ENCODE measurements around the gene SLC4A5.
"Not testable (repeated sequence)": the region's sequence is repeated elsewhere in the genome, so short reads cannot be mapped to it uniquely, and the experiment has no call there.

The SLC4A5 gene

DNA sequence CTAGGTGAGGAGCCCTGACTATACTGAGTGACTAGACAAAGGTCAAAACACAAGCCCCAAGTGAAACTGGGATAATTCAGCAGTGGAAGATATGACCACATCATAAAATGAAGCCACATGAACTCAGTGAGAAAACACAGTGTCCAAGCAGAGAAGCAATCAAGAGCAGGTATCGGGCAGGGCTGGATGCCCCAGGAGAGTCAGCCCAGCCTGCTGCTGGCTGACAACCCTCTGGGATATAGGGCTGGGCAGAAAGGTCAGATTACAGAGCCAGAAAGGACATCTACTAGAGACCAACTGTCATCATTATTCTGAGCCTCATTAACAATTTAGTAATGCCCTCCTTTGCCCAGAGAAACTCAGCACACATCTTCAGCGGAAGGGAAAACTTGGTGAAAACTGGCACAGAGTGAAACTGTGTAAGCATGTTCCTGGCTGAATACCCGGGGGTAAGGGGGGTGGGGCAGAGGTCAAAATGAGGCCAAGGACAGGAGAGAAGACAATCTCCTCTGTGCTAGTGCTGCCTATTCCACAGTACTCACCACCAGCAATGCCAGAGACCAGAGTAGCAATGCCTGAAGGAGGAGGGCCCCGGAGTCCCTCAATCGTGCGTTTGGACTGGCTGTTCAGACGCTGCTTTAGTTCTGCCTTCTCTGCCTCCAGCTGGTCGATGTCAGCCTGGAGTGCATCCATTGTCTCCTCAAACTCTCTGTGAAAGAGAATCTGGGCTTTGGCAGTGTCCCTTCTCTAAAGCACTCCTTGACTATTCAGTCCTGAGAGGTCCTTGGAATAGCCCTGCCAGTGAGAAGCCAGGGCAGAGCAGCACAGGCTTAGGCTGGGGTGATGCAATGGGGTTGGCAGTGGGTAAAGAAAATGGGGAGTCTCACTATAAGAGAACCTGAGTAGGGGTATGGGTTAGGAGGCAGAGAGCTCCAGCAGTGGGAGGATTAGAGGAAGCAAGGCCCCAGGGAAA lies 21.6 kb upstream of the SLC4A5 start:
- no peak for DNase-seq

DNA sequence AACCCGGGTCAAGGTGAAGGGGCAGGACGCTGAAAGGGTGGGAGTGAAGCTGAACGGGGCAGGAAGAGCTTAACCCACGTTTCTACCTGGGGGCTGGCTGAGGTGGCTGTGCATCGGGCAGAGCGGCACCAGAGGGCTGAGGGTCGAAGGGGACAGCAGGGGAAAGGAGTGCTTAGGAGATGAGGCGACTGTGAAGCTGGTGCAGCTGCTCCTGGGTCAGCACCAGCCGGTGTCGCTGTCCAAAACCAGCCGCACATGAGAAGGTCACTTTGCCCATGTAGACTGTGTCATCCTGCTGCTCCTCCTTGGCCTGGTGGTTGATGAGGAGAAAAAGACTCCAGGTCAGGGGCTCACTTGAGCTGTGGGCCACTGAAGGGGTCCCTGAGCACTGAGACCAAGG lies 18.1 kb upstream of the SLC4A5 start:
- no peak for DNase-seq

DNA sequence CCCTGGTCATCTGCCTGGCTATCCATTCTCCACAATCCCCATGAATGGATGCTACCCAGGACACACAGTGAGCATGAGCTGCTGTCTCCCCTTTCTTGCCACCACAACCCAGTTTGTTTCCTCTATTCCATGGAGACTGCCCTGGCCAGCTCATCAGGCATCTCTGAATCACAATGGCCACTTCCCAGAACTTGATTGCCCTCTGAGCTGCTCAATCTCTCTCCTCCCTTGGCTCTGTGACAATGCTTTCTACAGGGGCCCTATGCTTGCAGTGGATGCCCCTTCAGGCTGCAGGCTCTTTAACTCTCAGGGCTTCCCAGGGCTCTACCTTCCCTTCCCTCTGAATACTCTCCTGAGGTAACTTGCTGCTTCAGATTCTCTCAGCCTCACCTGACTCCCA lies 14.4 kb upstream of the SLC4A5 start:
- DNase-seq: no peak

DNA sequence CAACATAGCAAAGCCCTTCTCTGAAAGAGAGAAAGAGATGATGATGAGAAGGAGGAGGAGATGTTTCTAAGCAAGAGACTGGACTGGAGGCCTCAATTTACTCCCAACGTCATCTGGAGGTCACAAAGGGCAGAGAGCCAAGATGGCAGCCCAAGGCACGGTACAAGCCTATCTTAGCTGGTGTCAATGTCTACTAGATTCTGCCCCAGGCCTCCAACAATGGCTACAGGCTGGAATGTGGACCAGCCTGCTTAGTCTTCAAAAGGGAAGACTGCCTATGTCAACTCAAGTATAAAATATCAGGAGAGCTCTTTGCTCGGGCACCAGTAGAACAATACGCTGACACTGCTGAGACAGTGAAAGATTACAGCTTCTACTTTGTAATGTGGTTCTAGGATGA lies 6.7 kb upstream of the SLC4A5 start:
- DNase-seq: no peak

DNA sequence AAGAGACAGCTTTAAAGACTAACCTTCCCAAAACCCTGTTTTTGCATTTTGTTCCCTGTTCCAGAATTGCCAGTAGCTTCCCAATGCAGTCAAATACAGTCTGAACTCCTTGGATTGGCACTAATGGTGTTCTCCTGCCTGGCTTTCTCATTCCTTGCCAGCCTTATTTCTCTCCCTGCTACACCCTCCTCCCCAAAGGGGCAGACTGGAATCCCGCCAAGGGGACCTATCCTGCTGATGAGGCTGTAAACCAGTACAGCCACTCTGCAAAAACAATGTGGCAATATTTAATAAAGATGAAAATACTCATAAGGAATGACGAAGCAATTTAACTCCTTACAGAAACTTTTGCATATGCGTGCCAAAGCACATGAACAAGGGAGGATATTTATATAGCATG lies 4.5 kb upstream of the SLC4A5 start:
- DNase-seq: no peak

DNA sequence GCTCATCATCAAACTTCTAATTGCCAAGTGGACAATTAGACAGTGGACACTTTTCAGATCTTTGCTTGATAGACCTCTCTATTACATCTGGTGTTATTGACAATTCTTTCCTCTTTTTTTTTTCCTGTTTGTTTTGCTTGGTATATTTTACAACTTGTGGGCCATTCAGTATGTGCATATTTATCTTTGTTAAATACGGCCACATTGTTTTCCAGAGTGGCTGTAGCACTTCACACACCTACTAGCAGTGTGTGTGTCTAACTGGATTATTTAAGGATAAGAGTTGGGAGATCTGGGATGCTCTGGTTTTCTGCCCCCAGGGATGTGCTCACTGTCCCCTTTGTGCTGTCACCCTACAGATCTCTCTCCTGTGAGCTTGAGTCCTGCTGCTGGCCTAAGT lies 4.1 kb upstream of the SLC4A5 start:
- DNase-seq: no peak

DNA sequence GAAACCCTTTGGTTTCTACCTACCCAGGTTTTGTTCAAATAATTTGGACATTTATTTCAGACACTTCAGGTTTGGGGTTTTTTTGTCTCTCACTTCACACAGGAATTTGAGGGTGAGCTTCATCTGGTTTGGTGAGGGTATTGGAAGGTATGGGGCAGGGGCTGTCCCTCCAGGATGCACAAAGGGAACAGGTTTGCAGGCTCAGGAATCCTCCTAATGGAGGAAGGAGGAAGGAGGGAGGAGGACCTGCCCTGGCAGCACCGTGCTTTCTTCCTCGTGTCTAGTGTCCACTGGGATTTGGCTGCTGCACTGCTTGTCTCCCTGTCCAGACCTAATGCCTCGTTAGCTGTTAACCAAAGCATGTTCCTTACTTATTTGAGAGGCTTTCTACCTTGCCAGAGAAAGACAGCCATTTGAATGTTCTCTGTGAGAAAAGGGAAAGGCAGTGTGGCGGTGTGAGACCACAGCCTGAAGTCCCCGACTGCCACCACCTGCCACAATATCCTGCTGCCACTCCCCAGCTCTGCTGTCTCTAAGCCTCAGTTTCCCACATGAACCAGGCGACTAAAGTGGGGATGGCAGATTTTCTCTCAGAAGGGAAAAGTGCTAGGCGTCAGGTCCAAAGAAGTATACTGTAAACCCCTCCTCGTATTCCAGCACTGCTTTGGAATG lies 2.2 kb upstream of the SLC4A5 start:
- DNase-seq: no peak

DNA sequence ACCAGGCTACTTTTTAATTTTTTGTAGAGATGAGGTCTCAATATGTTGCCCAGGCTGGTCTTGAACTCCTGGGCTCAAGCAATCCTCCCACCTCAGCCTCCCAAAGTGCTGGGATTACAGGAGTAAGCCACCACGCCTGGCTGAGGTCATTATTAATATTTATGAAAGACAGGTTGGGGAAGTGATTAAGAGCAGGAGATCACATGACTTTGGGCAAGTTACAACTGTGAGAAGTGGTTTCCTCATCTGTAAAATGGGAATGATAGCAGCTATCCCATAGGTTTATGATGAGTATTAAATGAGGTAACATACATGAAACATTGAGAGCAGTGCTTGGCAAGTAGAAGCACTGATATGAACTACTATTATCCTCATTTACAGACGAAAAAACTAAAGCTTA lies 7.0 kb downstream of the SLC4A5 start:
- not testable (repeated sequence) for DNase-seq

DNA sequence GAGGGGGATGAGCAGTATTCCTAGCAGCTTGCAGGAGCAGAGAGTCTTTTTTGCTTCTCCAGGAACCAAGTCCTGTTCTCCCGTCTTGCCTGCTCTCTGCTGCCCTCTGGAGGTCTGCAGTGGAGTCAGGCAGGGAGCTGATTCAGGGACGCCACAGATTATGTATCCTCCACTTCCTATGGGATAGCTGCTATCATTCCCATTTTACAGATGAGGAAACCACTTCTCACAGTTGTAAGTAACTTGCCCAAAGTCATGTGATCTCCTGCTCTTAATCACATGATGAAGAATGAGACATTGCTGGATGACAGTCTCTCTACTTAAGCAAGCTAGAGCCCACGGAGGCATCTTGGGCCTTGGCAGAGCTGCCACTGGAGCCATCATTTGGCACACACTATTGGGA lies 8.3 kb downstream of the SLC4A5 start:
- peak; percentile 32 to 83 (median 63) for DNase-seq

DNA sequence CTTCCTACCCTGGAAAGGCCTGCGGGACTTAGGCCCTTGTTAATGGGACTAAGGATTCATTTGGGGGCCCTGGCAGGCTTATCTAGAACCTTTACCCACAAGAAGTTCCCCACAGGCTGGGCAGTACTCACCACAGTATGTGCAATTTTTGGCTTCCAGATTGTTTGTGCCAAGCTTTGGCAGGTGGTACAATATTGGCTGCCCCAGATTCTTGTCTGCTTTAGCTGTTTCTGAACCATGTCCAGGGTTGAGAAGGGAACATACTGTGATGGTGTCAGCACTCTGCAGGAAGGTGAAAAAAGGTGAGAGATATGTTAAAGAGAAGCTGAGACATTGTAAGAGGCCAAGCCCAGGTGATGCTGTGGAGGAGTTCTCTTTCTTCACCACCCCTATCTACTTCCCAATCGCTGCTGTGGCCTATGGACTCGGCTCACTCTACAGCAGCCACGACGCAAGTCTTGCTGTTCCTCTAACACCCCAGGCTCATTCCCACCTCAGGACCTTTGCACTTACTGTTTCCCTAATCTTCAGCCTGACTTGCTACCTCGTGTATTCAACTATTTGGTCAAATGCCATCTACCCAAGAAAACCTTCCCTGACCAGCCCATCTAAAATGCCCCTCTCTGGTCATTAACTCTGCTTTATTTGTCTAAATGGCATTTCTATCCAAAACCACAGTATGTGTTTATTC lies 9.2 kb downstream of the SLC4A5 start:
- DNase-seq: no peak

DNA sequence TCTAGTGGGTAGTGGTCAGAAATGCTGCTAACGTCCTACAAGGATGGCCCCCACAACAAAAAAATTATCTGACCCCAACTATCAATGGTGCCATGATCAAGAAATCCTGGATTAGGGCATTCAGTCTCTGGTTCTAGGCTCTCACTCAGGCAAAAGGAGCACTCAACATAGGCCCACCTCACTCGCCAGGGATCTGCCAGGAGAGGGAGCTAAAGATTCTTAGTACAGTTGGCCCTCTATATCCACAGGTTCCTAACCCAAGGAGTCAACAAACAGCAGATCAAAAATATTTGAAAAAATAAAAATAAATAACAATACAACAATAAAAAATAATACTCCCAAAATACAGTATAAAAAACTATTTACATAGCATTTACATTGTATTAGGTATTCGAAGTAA lies 10.0 kb downstream of the SLC4A5 start:
- peak in 2 of 6 experiments; percentile 0 to 2 for DNase-seq

DNA sequence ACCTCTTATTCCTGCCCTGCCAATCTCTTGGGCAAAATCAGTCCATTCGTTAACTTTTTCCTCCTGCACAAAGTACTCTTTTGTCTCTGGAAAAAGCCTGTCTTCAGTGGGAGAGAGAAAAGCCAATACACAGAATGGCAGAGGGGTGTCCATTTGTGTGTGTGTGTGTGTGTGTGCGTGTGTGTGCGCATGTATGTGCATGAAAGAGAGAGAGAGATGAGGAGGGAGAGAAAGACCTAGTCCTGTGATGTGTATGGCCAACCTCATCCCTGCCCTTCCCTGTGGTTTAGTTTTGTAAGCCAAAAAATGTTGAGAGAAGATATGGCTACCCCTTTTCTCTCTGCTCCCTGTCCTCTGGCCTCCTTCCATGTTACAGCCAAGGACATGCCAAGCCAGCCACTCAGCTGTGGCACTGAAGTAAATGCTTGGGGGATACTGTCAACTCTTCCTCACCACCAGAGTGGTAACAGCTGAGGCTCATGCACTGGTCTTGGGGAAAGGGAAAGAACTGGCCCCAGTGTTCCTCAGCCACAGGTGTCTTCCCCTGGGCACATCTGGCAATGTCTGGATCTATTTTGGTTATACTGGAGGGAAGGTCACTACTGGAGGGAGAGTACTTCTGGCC lies 10.6 kb downstream of the SLC4A5 start:
- DNase-seq: no peak

DNA sequence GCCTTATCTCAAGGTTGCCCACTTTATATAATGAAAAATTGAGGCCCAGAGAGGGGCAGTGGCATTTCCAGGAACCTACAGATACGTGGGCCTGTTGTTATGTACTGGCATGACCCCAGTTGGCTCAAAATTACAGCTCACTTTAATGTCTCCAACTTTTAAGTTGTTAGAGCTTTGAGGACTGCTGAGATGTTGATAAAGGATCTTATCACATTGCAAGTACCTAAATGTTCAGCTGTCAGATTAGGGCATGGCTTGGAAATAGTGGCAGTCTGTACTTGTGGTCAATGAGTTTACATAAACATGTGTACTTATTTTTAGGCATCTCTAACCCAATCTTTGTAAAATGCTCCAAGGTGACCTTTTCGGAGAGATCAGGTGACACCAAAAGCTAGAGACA lies 14.6 kb downstream of the SLC4A5 start:
- no peak for DNase-seq

DNA sequence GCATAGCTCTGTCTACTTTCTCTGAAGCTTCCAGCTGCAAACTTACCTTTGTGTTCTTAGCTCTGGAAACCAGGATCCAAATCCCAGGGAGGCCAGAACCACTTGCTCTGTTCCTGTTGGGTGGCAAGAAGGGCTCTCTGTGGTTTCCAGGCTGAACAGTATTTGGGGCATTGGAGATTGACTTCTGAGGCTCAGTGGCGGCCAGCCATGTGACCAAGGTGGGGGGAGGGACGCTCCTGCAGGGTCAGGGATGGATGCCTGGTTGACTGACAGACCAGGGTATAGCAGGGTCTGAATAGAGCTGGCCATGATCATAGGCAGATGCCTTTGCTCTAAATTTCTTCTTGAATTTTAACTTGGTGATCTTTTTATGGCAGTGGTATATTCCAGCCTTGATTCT lies 15.1 kb downstream of the SLC4A5 start:
- DNase-seq: no peak

DNA sequence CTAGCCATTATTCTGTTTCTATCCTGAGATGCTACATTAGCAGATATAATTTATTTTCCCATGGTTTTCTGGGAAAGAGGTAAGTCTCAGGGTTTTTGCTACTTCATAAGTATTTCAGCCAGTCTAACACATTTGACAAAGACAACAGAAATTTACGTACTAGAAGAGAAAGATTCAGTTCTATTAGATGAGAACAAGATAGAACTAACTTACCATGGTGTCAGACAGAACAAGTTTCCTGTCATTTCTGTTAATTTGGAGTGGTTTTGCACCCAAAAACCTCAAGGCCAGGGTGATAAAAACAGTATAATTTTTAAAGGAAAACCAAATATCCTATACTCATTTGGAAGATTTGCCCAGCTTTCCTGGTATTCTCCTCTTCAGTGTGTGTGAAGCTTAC lies 15.6 kb downstream of the SLC4A5 start:
- DNase-seq: no peak

DNA sequence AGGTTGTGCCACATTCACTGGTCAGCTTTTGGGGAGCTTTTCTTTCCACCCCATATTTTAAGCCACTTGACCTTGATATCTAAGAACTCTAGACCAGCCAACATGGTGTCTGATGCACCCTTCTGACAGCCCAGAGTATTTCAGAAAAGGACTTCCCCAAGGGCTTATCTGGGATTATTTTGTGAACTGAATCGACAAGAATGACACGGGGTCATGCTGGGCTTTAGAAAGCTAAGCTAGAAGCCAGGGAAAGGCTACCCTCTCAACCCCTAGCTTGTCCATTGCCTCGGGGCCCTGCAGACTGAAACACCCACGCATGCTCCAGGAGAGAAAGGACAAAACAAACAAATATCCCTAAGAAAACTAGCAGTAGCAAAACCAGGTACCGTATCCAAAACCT lies 16.0 kb downstream of the SLC4A5 start:
- no peak for DNase-seq

DNA sequence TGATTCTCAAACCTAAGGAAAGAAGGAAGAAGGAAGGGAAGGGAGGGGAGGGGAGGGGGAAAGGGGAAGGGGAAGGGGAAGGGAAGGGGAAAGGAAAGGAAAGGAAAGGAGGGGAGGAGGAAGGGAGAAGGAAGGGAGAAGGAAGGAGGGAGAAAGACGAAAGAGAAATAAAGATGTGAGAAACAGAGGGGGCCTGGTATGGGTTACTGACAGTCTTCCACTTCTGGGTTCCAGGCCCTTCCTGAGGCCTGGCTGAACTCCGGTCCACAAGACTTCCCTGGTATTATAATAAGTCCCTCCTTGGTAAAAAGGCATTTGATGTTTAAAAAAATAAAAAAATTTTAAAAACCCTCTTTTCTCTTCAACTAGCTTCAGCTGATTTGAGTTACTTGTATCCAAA lies 17.4 kb downstream of the SLC4A5 start:
- DNase-seq: no peak

DNA sequence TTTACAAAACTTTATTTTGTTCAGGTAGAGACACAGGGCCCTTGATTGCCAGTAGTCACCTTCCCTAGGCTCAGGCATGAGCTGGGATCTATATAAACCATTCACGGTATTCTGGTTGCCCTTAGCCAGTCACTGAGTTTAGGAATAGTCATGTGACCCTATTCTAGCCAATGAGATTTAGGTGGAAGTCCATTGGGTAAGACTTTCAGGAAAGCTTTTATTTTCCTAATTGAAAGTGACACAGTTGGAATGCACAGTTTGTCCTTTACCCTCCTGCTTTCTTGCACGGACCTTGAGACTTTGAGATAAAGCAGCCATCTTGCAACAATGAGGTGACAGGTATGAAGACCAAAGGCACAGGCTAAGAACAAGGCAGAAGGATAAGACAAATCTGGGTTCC lies 21.5 kb downstream of the SLC4A5 start:
- no peak for DNase-seq

DNA sequence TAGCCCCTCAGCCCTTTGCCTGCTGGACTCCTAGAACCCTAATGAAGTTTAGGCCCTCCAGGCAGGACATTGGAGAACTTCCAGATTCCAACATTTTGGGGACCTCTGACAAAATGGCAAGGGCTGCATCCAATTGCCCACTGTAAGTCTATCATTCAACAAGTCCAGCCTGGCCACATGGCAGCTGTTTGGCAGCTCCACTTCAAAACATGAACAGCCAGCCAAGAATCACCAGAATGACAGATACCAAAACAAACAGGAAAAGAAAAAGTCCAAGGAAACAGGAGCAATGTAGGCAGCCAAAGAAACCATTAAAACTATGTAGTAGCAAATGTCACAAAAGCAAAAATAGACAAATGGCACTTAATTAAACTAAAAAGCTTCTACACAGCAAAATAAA lies 25.5 kb downstream of the SLC4A5 start:
- no peak for DNase-seq

DNA sequence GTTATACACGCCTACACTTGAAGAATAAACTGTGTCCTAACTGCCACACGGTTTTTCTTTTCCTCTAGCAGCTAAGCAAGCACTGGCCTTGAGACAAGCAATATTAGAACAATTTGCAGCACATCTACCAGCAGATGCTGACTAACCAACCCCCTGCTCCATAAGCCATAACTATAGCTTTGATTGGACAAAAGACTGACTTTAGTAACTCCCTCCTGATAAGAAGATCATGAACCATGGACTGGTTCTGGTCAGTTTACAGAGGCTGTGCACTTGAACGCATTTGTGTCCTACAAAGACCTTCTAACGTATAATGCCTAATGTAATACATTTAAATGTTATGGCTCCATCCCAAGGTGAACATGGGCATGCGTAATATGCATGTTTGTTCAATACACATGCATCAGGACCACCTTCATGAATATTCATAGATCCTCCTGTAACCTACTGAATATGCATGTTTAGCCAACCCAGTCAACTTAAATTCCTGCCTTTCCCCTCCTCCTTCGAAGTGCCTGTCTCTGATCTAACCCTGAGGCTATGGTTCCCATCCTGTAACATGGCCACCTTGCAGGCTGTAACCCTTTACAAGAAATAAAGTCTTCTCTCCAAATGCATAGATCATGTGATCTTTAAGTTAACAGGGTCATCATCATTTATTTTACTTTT lies 26.5 kb downstream of the SLC4A5 start:
- DNase-seq: no peak

DNA sequence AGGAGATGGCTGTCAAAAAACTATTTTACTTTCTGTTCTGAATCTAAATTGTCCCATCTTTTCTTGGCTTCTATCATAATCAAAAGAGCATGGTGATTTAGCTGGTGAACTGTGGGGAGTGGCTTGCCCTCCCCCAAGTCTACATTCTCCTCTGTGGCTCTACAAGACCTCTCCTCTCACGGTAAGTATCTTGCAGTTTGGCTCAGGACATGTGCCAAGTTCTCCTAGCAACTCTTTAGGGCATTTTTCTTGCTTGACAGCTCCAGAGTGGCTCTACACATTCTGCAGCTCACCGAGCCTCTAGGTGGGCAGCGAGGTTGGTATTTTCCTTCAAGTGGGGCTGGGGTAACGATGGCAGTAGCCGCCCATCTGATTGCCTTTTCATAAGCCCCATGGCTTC lies 29.1 kb downstream of the SLC4A5 start:
- DNase-seq: no peak

DNA sequence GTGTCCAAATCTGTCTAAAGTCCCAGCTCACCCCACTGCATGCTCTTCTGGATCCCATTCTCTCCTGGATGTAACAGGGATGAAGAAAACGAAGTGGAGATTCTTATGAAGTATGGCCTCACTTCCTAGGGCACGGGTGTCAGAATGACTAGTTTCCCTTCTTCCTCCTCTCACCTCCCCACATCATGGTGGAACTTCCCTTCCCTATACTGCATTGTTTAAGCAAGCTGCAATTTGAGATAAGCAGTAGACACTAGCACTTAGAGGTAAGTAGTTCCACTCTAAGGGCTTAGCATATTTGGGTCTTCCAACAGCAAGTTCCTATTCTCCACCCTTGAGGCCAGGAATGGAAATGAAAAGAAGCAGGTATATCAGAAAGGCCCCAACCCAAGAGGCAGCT lies 29.7 kb downstream of the SLC4A5 start:
- DNase-seq: no peak

DNA sequence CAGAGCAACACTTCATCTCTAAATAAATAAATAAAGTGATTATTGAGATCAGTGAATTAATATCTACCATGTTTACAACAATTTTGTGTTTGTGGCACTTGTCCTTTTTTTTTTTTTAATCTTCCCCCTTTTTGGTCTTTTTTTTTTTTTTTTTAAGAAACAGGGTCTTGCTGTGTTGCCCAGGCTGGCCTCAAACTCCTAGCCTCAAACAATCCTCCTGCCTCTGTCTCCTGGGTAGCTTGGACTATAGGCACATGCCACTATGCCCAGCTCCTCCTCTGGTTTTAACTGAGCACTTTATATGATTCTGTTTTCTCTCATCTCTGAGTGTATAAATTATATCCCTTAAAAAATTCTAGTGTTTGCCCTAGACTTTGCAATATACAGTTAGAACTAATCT lies 30.3 kb downstream of the SLC4A5 start:
- DNase-seq: no peak
